RWPE2 (cell line): Measurements from ENCODE around the gene PRPF38A.

Source experiments
- ATAC-seq: fragments of 200-7000 bp; cut with Tn5 transposase; 3 replicates; pipeline ENCODE4 v1.9.1; 2021; ENCODE audit warnings: low read depth
- DNase-seq: peaks from one replicate; pipeline ENCODE4 v3.0.0-alpha.2; 2020; ENCODE audit warnings: low spot score
- H3K27ac ChIP-seq: fragments of 450-650 bp; 2 replicates; pipeline ENCODE4 v1.5.1; 2017; ENCODE audit warnings: mild to moderate bottlenecking; ENCODE audit not compliant: poor library complexity, severe bottlenecking
- H3K27me3 ChIP-seq: fragments of 250-450 bp; sonication (Bioruptor Pico); 2 replicates; pipeline ENCODE4 v1.5.1; 2021; ENCODE audit warnings: mild to moderate bottlenecking, moderate library complexity; ENCODE audit not compliant: insufficient read depth, poor library complexity, severe bottlenecking
- H3K36me3 ChIP-seq: fragments of 250-450 bp; sonication (Bioruptor Pico); 2 replicates; pipeline ENCODE4 v1.5.1; 2020; ENCODE audit warnings: low read depth, mild to moderate bottlenecking, moderate library complexity
- H3K4me1 ChIP-seq: fragments of 250-450 bp; sonication (Bioruptor Pico); 2 replicates; pipeline ENCODE4 v1.5.1; 2021; ENCODE audit warnings: mild to moderate bottlenecking, moderate library complexity; ENCODE audit not compliant: insufficient read depth, poor library complexity, severe bottlenecking
- H3K4me3 ChIP-seq: fragments of 250-450 bp; sonication (Bioruptor Pico); 2 replicates; pipeline ENCODE4 v1.5.1; 2021; ENCODE audit warnings: mild to moderate bottlenecking, moderate library complexity; ENCODE audit not compliant: severe bottlenecking
- H3K9me3 ChIP-seq: fragments of 250-450 bp; sonication (Bioruptor Pico); 2 replicates; pipeline ENCODE4 v1.5.1; 2021; ENCODE audit warnings: mild to moderate bottlenecking, moderate library complexity; ENCODE audit not compliant: severe bottlenecking
- CTCF ChIP-seq: fragments of 450-650 bp; IDR thresholded peaks from one replicate; pipeline ENCODE4 v1.5.1; 2017; ENCODE audit warnings: mild to moderate bottlenecking, moderate library complexity; ENCODE audit not compliant: poor library complexity, severe bottlenecking

Gene PRPF38A

GRCh38 chr1:52364235-52364839, 40.1 kb upstream of the PRPF38A start:
- Histone ChIP-seq H3K27ac (peak overlapping the region; percentile 82), H3K9me3 (no peaks in the 10 kb centered on the region), H3K4me1 (peaks cover 11% of the 10 kb centered on the region), H3K36me3 (peaks cover 48% of the 10 kb centered on the region), H3K27me3 (no peaks in the 10 kb centered on the region), H3K4me3 (no peak overlapping the region)
- ATAC-seq, result no peak
- DNase-seq, result no peak
- TF ChIP-seq CTCF, result no peak

DNA sequence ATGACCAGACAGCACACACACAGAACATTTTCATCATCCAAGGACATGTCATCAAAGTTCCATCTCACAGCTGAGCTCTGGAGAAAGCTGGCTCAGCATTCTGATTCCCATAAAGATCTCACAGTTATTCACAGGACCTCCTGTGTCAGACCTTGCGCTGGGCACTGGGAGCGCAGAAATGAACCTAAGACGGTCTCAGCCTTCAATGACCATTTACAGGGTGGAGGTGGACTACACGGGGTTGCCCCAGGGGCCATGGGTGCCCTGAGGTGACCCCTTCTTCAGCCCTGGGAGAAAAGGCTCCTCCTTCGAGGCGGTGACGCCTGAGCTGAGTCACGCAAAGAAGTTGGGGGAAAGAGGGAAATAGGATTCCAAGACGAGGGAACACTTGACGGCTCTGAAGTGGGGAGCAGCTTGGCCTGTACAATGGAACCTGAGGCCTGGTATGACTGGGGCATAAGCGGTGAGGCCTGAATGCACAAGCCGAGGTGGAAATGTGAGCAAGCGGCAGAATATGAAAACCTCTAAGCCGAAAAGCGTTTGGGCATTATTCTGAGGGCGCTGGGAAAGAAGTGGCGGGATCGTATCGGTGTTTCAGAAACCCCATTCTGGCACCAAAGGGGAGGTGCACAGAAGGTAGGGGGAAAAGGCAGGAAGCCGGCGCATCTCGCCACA, 39.2 kb upstream of the PRPF38A start:
- DNase-seq, result no peak
- H3K4me3 ChIP-seq, result peak overlapping the region; percentile 81
- peak; percentile 40 for ATAC-seq
- no peak for TF ChIP-seq CTCF
- H3K36me3 ChIP-seq, result peaks cover 39% of the 10 kb centered on the region
- H3K27ac ChIP-seq, result peak overlapping the region; percentile 82
- no peaks in the 10 kb centered on the region for H3K27me3 ChIP-seq
- H3K4me1 ChIP-seq, result peaks cover 11% of the 10 kb centered on the region
- H3K9me3 ChIP-seq, result no peaks in the 10 kb centered on the region

GRCh38 chr1:52365746-52366516, 38.5 kb upstream of the PRPF38A start, which contains the start of gene CC2D1B:
TSS of gene CC2D1B (minus strand) at chr1:52366205. CDS start at chr1:52364620, 1,585 bp downstream.
- H3K27ac ChIP-seq, result peak within 1 kb of the TSS; percentile 82
- H3K9me3 ChIP-seq, result no peaks in the 10 kb centered on the region
- H3K4me1 ChIP-seq, result peaks cover 11% of the 10 kb centered on the region
- H3K36me3 ChIP-seq, result peaks cover 32% of the 10 kb centered on the region
- peak; percentile 99 for DNase-seq
- H3K4me3 ChIP-seq, result peak within 1 kb of the TSS; percentile 81
- no peak for TF ChIP-seq CTCF
- no peaks in the 10 kb centered on the region for H3K27me3 ChIP-seq
- peak; percentile 89 for ATAC-seq

GRCh38 chr1:52366517-52366827, 37.9 kb upstream of the PRPF38A start:
- DNase-seq, result no peak
- H3K4me3 ChIP-seq, result peak overlapping the region; percentile 81

More at GRCh38 chr1:52366517-52366827, 37.9 kb upstream of the PRPF38A start:
- Histone ChIP-seq H3K4me1 (peaks cover 11% of the 10 kb centered on the region), H3K27ac (no peak overlapping the region), H3K9me3 (no peaks in the 10 kb centered on the region), H3K27me3 (no peaks in the 10 kb centered on the region), H3K36me3 (peaks cover 28% of the 10 kb centered on the region)
- no peak for TF ChIP-seq CTCF
- no peak for ATAC-seq
